GM18868 (cell line): ENCODE data around the gene CPT1B.
"Not testable (repeated sequence)": the region's sequence is repeated elsewhere in the genome, so short reads cannot be mapped to it uniquely, and the experiment has no call there.

Experiments
- ATAC-seq: cut with Tn5 transposase; IDR thresholded peaks from one replicate; pipeline ENCODE4 v1.9.1; 2021; ENCODE audit warnings: mild to moderate bottlenecking, moderate library complexity; ENCODE audit not compliant: unreplicated experiment

The CPT1B gene

DNA sequence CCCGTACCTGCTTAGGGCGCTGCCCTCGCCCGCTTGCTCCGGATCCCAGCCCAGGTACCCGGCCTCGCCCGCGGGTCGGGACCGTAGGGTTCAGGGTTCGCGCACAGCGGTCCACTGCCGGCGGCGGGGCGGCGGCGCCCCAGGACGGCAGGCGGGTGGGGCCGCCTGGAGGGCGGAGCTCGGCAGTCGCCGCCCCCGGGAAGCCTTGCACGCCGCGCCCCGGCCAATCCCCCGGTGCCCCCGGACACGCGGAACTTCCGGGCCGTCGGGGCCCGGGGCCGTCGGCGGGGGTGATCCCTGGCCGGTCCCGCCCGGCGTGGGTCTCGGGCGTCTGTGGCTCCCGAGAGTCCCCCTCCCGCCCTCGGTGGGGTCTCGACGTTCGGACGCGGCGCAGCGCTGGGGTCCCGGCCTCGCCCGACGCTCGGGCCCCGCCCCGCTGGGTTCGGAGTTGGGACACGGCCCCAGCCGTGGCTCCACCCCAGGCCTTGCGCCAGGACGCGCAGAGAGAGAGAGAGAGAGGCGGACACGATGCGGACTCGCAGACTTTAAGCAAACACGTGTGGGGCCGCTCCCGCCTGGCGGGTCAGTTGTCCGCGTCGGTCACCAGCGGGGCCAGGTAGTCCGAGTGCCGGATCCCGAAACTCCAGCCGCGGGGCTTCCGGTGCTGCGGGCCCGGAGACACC, 48.2 kb downstream of the CPT1B start, which contains the start of gene TYMP:
Gene TYMP (minus strand): TSS at position 116 of the 683 bp plus-strand sequence. CDS start 303 bp downstream, outside the sequence.
- ATAC-seq, result peak; percentile 20

DNA sequence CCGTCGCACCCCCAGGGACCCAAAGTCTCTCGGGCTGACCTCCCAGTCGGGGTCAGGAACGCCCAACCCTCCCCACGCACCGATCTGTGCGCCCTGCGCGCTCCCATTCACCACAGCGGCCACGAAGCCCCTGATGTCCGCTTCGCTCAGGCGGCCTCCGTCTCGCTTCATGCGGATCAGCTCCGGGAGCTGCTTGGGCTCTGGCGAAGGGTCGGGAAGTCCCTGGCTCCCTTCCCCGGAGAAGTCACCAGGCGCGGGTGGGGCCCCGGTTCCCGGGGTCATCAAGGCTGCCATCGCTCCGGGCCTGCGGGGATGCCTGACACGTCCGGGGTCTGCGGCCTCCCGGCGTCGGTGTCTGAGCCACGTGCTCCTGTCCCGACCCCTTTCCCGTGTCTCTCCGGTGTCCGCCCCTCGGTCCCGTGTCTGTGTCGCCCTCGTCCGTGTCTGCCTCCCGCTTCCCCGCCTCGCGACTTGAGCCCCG, 48.8 kb downstream of the CPT1B start:
- ATAC-seq, result no peak

DNA sequence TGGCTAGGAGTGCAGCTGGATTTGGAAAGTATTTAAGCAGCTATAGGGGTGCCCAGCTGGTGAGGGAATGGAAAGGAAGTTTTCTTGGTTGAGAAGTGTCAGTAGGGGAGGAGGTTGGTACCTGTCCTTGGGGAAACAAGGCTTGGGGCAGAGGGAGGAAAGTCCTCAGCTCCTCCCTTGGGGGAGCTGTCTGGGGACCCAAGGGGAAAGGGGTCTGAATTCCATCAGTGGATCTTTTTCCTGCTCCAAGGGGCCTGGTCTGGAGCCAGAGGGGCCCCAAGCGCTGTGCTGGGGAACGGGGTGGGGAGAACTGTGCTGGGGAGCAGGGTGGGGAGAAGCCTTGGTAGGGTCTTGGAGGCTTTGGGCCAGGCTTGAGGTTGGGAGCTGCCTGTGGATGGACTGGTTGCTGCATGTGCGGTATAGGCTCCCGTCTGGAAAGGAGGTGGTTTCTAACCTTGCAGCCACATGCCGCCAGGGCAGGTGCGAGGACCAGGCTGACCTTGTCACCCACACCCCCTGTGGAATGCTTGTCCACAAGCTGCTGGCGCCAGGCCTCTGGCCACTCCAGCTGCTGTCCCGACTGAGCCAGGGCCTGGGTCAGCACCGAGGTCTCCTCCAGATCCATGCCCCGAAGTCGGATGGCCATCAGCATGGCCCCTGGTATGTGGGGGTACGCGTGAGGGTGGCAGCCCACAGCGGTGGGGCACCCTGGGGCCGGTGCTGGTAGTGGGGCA, 49.4 kb downstream of the CPT1B start:
- no peak for ATAC-seq

DNA sequence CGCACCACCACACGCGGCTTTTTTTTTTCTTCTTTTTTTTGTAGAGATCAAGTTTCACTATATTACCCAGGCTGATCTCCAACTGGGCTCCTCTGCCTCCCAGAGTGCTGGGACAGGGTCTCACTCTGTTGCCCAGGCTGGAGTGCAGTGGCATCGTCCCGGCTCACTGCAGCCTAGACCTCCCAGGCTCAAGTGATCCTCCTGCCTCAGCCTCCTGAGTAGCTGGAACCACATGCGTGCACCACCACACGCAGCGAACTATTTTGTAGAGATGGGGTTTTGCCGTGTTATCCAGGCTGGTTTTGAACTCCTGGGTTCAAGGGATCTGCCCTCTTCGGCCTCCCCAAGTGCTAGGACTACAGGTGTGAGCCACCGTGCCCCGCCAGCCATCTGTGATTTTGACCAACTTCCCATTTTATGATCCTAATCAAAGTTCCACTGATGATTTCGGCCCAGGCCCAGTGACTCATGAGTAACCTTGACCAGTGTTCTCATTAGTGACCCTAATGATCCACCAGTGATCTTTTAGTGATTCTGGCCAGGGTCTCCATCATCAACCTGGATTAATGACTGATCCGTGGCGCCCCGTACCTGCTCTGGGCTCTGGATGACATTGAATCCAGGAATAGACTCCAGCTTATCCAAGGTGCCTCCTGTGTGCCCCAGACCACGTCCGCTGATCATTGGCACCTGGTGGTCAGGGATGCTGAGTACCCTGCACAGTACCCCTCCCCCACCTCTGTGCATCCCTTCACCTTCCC, 50.1 kb downstream of the CPT1B start:
- no peak for ATAC-seq

DNA sequence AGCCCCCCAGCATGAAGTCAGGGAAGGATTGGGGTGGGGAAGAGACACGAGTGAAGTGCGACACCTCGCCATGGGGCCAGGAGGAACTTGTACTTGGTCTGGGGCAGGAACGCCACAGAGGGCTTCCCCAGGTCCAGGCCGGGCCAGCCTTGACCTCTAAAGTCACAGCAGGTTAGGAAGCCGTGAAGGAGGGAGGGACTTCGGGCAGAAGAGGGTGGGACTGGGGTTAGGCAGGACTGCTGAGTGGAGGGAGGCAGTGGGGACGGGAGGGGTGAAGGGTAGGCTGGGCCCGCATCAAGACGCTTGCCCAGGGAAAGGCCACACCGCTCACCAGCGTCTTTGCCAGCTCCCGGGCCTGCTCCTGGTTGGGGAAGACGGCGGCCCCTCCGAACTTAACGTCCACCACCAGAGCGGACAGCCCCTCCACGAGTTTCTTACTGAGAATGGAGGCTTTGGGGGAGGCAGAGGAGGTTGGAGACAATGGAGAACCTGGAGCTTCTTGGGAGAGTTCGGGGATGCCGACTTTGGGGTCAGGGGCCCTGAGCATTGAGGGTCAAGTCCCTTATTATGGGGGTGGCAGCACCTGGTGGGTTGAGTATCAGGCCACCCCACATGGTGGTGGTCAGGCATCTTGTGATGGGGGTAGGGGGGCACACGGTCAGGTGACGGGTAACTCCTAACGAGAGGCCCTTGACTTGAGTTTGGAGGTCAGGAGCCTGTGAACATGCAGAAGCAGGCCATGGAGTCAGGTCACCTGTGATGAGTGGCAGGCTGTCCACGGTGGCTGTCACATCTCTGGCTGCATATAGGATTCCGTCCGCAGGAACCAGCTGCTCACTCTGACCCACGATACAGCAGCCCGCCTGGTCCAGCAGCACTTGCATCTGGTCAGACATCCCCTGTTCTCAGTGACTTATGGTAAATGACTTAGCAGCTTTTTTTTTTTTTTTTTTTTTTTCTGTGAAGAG, 51.1 kb downstream of the CPT1B start:
- no peak for ATAC-seq

DNA sequence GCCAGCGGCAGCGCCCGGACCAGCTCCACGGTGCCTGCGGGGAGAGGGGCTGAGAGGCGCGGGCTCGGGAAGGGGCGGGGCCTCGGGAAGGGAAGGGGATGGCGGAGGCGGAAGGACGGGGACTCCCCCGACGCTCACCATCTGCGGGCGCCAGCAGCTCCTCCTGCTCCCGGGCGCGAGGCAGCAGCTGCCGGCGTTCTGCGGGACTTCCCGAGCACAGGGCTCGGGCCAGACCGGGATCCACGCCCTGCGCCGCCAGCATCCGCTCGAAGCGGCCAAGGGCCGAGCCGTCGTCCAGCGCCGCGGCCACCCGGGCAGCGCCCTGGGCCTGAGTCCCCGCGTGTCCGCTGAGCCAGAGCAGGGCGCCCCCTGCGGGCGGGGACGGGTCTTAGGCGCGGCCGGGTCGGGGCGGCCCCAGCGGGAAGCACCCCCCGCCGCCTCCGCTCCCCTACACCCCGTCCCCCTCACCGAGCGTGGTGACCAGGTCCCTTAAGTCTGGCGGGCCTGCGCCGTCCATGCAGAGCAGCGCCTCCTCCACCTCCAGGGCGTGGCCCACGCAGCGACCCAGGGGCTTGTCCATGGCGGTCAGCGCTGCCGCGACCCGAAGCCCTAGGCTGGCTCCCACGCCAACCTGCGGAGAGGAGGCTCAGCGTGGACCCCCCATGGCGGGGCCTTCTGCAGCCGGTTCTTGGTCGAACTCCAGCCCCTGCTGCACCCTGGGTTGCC, 52.0 kb downstream of the CPT1B start:
- peak; percentile 27 for ATAC-seq

DNA sequence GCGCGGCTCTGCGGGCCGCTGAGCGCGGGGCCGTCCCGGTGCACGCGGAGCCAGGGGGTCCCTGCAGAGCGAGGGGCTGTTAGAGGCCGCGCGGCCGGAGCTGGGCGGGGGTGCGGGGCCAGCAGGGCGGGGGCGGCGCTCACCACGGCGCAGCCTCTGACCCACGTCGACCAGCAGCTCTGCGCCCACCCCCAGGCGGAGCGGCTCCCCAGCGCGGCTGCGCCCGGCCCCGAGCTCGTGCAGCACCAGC, 52.4 kb downstream of the CPT1B start:
- ATAC-seq, result no peak

DNA sequence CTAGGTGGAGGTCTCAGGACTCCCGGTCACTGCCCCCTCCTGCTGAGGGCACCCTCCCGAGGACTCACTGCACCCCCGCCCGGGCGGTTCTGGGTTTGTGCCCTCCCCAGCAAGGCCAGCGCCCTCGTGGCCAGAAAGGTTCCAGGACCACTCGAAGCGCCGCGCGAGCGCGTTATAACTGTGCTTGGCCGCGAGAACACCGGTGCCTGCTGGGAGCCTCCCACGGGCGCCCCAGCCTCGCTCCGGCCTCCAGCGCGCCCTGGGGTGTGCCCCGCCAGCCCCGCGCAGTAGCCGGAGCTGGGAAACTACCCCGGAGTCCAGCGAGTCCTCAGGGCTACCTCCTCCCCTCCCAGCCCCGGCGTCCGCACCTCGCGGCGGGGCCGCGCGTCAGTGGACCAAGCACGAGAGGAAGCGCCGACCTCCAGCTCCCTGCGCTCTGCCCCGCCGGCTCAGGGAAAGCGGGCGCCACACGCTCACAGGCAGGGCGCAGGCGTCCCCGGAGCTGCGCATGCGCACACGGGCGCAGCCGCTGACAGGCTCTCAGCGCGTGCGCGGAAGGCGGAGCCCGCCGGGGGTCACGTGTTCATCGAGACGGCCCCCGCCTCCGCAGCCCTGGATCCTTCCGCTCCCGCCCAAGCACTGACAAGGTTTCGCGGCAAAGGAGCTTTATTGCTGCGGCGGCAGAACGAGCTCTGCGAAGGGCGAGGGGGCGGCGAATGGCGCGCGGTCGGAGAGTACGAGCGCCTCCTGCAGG, 52.9 kb downstream of the CPT1B start, which contains the start of gene SCO2:
Gene SCO2 (minus strand): TSS at position 495 of the 754 bp plus-strand sequence. CDS start 1,187 bp downstream, outside the sequence.
- ATAC-seq, result peak; percentile 45

DNA sequence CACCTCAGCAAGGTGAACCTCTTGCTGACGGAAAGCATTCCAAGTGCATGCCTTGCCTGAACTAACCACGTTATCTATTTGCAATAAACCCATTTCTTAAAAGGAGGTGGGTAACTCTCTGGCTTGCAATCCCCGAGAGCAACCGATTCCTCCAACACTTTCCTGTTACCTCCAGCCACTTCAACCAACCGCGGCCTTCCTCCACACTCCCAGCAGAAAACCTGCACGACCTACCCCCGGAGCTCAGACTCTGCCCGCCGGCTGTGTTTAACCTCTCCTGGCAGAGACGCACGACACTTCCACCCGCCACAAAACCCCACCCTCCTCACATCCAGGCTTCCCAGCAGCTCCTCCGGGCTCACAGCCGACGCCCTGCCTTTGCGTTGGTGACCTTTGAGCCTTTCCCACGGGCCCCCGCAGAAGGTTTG, 53.5 kb downstream of the CPT1B start:
- no peak for ATAC-seq

DNA sequence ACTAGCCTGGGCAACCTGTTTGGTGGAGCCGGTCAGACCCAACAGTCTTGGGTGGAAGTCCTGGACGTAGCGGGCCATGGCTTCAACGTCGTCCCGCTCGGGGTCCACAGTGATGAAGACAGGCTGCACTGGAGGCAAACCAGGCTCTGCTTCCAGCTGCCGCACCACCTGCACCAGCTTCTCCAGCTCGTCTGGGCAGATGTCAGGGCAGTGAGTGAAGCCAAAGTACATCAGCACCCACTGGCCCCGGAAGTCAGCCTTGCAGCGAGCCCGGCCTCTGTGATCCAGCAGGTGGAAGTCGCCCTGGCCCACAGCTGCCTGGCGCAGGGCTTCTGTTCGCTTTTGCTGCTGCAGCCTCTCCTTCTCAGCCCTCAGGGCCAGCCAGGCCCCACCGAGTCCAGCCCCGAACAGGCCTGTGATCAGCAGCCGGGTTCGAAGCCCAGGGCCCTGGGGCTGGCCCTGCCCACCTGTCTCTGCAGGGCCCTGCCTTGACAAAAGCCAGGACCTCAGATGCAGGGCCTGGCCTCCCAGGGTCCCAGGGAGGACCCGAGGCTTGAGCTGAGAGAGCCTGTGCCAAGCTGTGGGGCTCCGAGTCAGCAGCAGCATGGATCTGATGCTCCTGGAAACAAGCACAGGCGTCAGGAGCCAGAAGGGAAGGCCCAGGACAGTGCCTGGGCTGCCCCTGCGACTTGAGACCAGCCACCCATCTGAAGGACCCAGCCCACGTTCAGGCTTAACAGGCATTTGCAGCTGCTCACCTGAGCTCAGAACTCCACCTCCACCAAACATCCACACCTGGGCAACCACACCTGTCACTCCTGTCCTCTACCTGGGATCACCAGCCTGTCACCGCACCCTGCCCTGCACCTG, 54.2 kb downstream of the CPT1B start:
- ATAC-seq, result no peak

DNA sequence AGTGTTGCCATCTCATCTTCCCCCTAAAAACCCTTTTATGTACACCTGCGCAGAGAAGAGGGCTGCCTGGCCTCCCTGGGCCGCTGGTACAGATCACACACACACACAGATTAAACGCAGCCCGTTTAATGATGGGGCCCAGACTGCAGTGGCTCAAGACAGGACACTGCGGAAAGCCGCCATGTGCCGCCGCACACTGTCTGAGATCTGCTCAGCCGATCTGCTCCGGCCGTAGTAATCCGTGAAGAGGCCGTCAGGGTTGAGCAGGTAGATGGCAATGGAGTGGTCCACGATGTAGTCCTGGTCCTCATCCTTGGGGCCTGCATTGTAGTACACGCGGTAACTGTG, 54.8 kb downstream of the CPT1B start:
- no peak for ATAC-seq

DNA sequence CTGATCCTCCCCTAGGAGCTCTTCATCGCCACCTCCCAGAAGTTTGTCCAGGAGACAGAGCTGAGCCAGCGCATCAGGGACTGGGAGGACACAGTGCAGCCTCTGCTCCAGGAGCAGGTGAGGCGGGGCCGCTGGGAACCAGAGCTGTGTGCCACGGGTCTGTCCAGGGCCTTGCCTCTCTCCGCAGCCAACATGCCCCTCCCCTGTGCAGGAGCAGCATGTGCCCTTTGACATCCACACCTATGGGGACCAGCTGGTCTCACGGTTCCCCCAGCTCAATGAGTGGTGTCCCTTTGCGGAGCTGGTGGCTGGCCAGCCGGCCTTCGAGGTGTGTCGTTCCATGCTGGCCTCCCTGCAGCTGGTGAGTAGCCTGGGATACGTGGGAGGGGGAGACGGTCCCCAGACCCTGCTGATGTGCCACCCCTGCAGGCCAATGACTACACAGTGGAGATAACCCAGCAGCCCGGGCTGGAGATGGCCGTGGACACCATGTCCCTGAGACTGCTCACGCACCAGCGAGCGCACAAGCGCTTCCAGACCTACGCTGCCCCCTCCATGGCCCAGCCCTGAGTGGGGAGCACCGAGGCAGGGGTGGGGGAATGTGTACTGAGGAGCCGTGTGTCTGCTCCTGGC, 55.3 kb downstream of the CPT1B start:
- no peak for ATAC-seq

DNA sequence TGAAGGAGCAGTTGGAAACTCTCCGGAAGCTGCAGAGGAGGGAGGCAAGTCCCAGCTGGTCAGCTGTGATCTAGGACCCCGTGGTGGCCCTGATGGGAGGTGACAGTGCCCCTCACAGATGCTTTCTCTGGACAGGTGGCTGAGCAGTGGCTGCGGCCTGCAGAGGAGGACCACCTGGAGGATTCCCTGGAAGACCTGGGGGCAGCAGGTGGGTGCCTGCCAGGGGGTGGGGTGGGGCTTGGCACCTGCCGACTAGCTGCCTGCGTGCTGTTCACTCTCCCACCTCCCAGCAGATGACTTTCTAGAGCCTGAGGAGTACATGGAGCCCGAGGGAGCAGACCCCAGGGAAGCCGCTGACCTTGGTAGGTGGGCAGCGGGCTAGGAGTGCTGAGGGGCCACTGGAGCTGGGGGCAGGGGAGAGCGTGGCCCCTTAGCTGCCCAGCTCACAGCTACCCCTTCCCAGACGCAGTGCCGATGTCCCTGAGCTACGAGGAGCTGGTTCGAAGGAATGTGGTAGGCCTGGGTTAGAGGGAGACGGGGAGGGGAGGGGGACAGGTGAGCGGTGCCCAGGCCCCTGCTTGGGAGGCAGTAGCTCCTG, 55.9 kb downstream of the CPT1B start:
- no peak for ATAC-seq

DNA sequence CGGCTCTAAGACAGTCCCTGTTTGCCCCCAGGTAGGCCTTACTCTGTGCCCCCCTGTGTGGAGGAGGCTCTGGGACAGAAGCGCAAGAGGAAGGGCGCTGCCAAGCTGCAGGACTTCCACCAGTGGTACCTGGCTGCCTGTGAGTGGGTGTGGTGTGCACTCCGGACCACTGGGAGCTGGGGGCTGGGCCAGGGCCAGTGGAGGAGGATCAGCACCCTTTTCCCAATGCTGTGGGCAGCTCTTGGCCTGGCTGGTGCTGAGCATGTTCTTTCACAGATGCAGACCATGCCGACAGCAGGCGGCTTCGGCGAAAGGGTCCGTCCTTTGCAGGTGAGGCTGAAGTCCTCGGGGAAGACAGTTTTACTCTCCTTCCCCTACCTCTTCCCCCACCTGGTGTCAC, 56.5 kb downstream of the CPT1B start:
- ATAC-seq, result no peak

DNA sequence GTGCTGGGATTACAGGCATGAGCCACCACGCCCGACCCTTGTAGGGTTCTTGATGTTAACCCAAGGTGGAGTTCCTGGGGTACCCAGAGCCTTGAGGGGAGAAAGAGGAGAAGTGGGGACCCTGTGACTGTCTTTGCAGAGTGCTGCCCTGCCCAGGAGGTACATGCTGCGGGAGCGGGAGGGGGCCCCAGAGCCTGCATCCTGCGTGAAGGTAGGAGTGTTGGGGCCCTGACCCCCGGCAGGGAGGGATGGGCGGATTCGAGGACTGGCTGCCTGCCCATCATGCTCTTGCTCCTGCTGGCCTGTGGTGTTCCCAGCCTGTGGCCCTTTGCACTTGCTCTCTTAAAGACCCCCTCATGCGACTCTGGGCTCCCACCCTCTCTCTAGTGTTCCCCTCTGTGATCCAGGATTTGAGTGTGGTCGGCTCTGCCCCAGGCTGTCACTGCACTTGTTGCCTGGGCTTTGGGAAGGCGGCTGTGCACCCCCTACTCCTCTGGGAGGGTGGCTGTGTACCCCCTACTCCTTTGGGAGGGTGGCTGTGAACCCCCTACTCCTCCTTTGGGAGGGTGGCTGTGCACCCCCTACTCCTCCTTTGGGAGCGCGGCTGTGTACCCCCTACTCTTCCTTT, 57.3 kb downstream of the CPT1B start:
- ATAC-seq, result no peak

DNA sequence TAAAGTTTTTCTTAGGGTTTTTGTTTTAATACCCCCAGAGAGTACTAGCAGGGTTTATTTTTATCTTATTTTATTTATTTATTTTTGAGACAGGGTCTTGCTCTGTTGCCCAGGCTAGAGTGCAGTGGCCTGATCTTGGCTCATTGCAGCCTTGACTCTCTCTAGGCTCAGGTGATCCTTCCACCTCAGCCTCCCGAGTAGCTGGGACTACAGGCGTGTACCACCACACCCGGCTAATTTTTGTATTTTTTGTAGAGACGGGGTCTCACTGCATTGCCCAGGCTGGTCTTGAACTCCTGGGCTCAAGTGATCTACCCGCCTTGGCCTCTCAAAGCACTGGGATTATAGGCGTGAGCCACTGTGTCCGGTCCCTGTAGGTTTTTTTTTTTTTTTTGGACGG, 58.0 kb downstream of the CPT1B start:
- not testable (repeated sequence) for ATAC-seq

DNA sequence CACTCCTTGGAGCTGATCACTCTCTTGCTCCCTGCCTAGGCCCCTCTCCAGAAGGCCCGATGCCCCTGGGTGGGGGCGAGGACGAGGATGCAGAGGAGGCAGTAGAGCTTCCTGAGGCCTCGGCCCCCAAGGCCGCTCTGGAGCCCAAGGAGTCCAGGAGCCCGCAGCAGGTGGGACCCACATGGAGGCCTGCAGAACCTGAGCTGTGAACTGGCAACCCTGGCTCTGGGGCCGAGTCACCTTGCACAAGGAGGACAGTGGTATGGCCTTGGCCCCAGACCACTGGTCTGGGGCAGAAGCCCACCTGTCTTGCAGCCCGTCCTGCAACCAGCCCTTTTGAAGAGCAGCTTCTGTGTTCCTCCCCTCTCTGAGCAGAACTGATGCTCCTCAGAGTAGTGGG, 59.1 kb downstream of the CPT1B start:
- ATAC-seq, result no peak
